ENCODE data around the gene PTGR2. TPM values are rescaled to one million over a fixed set of nuclear protein-coding genes. Genes with fewer than 3 reads are reported as not detected.
"Not testable (repeated sequence)": the region's sequence is repeated elsewhere in the genome, so short reads cannot be mapped to it uniquely, and the experiment has no call there.

PTGR2 gene
- polyA plus RNA-seq (ENCODE audit: insufficient read length in 4 of 4), result 10 to 100 TPM; 23.1 to 34.0 (median 30.2) TPM

DNA sequence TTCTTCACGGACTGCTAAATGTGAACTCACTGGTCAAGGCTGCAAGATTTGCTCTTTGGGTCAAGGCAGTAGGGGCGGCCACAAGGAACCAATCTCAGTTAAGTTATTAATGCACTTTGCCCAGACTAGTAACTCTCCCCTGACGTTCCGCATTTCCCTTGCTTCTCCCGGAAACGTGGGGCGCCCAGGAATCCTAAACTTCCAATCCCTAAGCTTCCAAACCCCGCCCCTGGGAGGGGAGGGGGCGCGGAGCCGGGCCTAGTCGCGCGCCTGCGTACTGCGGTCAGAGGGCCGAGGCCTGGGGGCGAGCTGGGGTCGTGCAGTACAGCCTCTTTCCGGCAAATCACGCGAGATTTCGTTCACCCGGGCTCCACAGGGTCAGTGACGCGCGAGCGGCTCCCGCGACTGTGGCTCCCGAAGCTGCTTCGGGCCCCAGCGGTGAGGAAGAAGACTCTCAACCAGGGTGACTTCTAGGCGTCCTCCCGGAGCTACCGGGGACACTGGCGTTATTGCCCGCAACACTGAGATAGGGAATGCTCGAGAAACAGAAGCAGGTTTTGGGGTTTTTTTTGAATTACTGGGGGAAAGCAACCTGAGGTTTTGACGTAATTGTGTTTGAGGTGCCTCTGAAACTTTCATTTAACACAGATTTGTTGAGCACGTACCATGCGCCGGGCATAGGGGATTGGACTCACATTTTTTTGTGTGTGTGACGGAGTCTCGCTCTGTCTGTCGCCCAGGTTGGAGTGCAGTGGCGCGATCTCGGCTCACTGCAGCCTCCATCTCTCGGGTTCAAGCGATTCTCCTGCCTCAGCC, at the start of gene PTGR2:
TSS of gene PTGR2 (plus strand) at position 265 of the 816 bp plus-strand sequence. CDS start 7,032 bp downstream, outside the sequence.
- peak; percentile 93 to 96 (median 95) for DNase-seq (ENCODE audit: low read depth in 4 of 4, low spot score in 3 of 4)

GRCh38 chr14:73802431-73803188, 49.0 kb upstream of the PTGR2 start:
- DNase-seq (ENCODE audit: low read depth in 4 of 4, low spot score in 3 of 4), result no peak

DNA sequence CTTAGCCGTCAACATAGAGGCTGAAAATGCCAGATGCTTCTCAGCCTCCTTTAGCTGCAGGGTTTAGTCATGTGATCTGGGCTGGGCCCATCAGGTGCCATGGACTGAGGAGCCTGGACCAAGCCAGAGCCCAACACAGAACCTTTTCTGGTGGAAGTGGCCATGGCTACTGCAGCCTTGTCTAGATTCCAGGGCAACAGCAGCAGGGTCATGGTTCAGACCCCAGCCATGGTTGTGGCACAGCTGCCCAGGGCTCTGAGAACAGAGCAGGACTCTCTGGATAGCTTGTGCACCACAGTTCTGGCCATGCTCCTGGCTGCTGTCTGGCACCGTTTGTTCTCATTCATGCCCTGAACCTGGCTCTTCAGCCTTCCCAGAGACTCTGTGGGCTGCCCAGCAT, 47.0 kb upstream of the PTGR2 start:
- no peak for DNase-seq (ENCODE audit: low read depth in 4 of 4, low spot score in 3 of 4)

DNA sequence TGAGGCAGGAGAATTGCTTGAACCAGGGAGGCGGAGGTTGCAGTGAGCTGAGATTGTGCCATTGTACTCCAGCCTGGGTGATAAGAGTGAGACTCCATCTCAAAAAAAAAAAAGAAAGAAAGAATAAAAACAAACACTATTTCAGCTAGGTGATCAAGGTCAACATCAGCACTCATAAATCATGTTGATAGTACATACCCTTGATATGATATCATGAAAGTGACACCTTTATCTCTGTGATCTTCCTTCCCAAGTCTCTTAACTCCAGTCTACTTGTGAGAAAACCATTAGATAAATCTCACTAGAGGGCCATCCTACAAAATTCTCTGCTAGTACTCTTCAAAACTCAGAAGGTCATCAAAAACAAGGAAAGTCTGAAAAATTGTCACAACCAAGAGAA, 44.2 kb upstream of the PTGR2 start:
- no peak for DNase-seq (ENCODE audit: low read depth in 4 of 4, low spot score in 3 of 4)

DNA sequence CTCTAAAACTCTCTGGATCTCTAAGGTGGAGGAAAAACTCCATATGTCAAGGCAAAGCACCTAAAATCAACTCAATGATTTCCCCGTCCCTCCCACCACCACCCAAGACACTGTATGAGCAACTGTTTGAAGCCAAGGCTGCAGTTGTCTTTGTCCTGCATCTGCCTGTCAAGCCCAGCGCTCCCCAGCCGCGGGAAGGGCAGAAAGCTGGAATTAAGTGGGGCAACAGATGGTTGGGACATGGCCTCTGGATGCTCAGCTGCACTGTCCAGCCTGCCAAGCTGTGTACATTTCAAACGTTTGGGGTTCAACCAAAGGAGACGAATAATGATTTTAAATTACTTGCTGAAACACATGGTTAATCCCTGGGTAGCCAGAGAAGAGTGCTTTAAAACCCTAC, 42.2 kb upstream of the PTGR2 start:
- no peak for DNase-seq (ENCODE audit: low read depth in 4 of 4, low spot score in 3 of 4)

- DNase-seq (ENCODE audit: low read depth in 4 of 4, low spot score in 3 of 4), result no peak
These were observed 41.0 kb upstream of the PTGR2 start for GRCh38 chr14:73810478-73811163.

DNA sequence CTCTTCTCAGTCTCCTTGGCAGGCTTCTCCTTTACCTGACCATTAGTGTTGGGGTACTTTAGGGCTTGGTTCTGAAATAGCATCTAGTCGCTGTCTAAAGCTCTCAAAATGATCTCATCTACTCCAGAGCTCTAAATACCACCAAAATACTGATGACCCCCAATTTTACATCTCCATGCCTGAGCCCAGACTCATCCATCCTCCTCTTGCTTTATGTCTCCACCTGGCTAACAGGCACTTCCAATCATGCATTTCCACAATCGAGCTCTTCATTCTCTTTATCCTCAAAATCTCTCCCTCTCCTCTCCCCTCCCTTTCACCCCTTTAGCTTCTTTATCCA, 40.5 kb upstream of the PTGR2 start:
- DNase-seq (ENCODE audit: low read depth in 4 of 4, low spot score in 3 of 4), result no peak

DNA sequence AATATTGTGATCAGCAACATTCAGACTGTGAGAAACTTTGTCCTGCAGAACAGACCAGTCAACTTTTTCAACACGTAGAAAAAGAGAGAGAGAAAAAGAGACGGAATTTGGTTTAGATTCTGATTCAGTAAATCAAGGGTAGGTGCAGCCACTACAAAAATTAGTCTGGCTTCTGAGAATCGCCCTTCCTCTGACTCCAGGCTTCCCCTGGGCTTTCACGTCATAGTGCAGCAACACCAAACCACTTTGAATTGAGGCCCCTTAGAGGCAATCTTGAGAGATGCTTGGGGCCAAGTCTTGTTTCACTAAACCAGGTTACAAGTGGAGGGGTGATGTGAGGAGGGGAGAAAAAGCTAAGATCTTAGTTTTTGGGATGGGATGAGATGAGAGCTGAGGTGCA, 37.5 kb upstream of the PTGR2 start:
- DNase-seq (ENCODE audit: low read depth in 4 of 4, low spot score in 3 of 4), result no peak

DNA sequence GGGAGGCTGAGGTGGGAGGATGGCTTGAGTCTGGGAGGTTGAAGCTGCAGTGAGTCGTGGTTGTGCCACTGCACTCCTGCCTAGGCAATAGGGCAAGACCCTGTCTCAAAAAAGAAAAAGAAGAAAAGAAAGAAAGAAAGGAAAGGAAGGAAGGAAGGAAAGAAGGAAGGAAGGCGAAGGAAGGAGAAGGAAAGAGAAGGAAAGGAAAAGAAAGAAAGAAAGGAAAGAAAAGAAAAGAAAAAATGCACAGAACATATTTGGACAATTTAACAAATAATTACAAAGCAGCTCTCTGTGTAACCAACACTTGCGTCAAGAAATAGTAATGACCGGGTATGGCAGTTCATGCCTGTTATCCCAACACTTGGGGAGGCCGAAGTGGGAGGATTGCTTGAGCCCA, 35.8 kb upstream of the PTGR2 start:
- no peak for DNase-seq (ENCODE audit: low read depth in 4 of 4, low spot score in 3 of 4)

DNA sequence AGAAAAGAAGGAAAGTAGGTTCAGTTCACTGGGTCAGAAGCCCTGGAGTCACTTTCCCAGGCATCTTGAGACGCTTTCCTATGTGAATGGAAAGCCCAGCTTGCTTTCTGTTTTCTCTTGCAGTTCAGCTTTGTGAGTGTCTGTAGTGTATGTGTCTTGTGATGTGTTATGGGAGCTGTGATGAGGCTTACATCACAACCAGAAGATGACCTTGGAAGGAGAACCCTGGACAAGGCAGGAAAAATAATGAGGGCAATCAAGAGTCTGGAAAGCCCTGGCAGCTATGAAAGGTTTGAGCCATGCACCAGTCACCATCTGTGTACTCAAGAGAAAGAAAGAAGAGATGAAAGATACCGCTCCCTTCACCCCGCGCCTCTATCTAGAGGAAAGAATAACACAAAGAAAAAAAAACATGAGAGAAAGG, 35.2 kb upstream of the PTGR2 start:
- no peak for DNase-seq (ENCODE audit: low read depth in 4 of 4, low spot score in 3 of 4)

DNA sequence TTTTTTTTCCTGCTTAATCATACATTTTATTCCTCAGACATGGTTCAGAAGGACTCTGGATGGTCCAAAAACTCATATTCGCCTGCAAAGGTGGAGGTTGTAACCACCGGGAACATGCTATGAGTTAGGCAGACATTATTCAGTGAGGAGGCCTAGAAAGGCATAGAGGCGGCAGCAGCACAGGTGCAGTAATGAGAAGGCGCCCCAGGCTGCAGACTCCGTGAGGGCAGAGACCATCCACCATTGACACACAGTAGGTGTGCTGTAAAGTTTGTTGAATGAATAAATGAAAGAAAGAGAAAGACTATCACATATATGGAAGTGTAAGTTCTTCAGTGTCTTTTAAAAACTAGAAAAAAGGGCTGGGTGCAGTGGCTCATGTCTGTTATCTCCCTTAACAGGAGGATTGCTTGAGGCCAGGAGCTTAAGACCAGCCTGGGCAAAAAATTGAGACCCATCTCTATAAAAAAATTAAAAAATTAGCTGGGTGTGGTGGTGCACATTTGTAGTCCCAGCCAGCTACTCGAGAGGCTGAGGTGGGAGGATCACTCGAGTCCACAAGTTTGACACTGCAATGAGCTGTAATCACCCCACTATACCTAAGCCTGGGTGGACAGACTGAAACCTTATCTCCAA, 34.5 kb upstream of the PTGR2 start:
- DNase-seq (ENCODE audit: low read depth in 4 of 4, low spot score in 3 of 4), result no peak

GRCh38 chr14:73818821-73819220, 32.8 kb upstream of the PTGR2 start:
- no peak for DNase-seq (ENCODE audit: low read depth in 4 of 4, low spot score in 3 of 4)

GRCh38 chr14:73820631-73821030, 31.0 kb upstream of the PTGR2 start:
- no peak for DNase-seq (ENCODE audit: low read depth in 4 of 4, low spot score in 3 of 4)

DNA sequence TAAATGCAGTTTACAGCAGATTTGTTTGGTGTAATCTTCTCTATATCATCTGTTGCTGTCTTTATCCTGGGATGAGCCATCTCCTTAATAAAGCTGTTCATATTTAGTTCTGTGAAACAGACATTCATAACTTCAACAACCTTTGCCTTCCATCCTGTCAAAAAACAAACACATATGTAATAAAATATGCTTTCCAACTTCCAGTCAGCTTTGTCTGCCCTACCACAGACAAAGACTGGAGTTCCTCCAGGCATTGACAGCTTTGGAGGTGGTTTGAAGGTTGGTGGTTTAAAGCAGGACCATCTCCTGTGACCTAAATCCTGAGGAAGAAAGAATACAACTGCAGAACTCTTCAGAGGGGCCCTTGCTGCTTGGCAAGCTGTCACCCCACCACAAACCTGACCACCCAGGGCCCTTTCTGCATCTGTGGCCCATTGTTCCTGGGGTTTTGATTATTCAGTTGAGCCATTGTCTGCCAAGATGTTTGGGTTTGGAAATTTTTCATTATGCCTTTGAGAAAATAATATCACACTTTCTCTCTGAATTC, 28.2 kb upstream of the PTGR2 start:
- DNase-seq (ENCODE audit: low read depth in 4 of 4, low spot score in 3 of 4), result no peak

DNA sequence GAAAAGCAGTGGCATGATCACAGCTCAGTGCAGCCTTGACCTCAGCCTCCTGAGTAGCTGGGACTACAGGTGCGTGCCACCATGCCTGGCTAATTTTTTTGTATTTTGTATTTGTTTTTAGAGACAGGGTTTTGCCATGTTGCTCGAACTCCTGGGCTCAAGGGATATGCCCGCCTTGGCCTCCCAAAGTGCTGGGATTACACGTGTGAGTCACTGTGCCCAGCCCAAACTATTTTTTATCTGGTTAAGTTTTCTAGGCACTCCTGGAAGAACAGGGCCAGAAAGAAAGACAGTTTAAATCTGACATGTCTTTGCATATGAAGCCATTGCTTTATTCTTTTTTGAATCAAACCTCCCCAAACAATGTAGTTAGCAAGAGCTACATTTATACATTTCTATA, 27.5 kb upstream of the PTGR2 start:
- DNase-seq (ENCODE audit: low read depth in 4 of 4, low spot score in 3 of 4), result no peak

GRCh38 chr14:73824536-73824935, 27.1 kb upstream of the PTGR2 start:
- no peak for DNase-seq (ENCODE audit: low read depth in 4 of 4, low spot score in 3 of 4)

DNA sequence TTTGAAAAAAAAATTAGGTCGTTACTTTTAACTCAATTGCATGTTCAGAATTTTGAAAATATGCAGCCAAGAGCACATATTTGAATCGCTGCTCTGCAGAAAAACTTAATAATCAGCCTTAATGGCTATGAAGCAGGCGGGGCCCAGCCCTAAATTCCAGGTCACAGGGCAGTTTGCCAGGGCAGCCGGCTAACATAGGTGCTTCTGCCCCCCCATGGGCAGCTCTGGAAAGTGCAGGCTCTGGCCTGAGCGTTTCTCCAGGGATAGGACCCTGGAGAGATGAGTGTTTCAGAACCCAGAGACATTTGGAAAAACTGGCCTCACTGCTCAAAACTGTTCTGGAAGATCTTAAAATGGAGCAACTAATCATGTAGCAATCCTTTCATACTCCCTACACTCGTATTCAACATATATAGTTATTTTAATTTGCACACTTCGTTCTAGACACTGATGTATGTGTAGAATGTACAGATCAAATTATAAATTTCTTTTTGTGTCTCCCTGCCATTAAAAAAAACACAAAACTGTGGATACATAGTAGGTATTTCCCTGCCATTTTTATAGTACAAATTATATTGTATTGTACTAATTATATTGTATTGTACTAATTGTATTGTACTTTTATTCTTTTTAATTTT, 26.0 kb upstream of the PTGR2 start:
- peak; percentile 64 to 78 (median 72) for DNase-seq (ENCODE audit: low read depth in 4 of 4, low spot score in 3 of 4)

DNA sequence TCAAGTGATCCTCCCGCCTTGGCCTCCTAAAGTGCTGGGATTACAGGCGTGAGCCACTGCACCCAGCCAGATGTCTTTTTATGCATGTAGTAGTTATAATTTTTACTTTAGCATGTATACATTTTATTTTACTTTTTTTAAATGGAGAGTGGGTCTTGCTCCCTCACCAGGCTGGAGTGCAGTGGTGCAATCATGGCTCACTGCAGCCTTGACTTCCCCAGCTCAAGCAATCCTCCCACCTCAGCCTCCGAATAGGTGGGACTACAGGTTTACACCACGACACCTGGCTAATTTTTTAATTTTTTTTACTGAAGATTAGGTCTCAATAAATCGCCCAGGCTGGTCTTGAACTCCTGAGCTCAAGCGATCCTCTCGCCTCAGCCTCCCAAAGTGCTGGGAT, 24.4 kb upstream of the PTGR2 start:
- DNase-seq (ENCODE audit: low read depth in 4 of 4, low spot score in 3 of 4), result not testable (repeated sequence)

GRCh38 chr14:73829071-73829470, 22.6 kb upstream of the PTGR2 start:
- DNase-seq (ENCODE audit: low read depth in 4 of 4, low spot score in 3 of 4), result no peak
